Measurements from ENCODE around the gene KNTC1. TPM values are rescaled to one million over a fixed set of nuclear protein-coding genes. Genes with fewer than 3 reads are reported as not detected.

Gene KNTC1
- total RNA-seq, 2 donors from 2014 or later: 10.1 to 17.5 TPM

Other genes with a start within 250 kb of the KNTC1 start
- 10 to 100 TPM; 53.8 to 57.5 TPM for gene CLIP1, start 104.6 kb upstream of the KNTC1 start, total RNA-seq
- 10 to 100 TPM; 18.7 to 20.0 TPM for gene ZCCHC8, start 26.3 kb upstream of the KNTC1 start, total RNA-seq
- gene RSRC2, start 313 bp upstream of the KNTC1 start, total RNA-seq: 10 to 100 TPM; 49.4 to 67.4 TPM
- under 1 TPM in 1 of 2 donors, not detected in 1; 0.49 TPM for gene HCAR2, start 176.1 kb downstream of the KNTC1 start, total RNA-seq
- gene HCAR3, start 189.6 kb downstream of the KNTC1 start, total RNA-seq: under 1 TPM in 1 of 2 donors, not detected in 1; 0.11 TPM
- gene HCAR1, start 203.6 kb downstream of the KNTC1 start, total RNA-seq: under 1 TPM in 1 of 2 donors, not detected in 1; 0.06 TPM
- 10 to 100 TPM; 31.9 to 36.9 TPM for gene DENR, start 225.6 kb downstream of the KNTC1 start, total RNA-seq
- under 1 TPM; 0.40 to 0.42 TPM for gene CCDC62, start 247.3 kb downstream of the KNTC1 start, total RNA-seq